ENCODE results near the gene ARHGAP15. TPM values are rescaled to one million over a fixed set of nuclear protein-coding genes. Genes with fewer than 3 reads are reported as not detected.

Gene ARHGAP15
- total RNA-seq, 2 donors from 2014 or later, result 277 to 309 TPM

DNA sequence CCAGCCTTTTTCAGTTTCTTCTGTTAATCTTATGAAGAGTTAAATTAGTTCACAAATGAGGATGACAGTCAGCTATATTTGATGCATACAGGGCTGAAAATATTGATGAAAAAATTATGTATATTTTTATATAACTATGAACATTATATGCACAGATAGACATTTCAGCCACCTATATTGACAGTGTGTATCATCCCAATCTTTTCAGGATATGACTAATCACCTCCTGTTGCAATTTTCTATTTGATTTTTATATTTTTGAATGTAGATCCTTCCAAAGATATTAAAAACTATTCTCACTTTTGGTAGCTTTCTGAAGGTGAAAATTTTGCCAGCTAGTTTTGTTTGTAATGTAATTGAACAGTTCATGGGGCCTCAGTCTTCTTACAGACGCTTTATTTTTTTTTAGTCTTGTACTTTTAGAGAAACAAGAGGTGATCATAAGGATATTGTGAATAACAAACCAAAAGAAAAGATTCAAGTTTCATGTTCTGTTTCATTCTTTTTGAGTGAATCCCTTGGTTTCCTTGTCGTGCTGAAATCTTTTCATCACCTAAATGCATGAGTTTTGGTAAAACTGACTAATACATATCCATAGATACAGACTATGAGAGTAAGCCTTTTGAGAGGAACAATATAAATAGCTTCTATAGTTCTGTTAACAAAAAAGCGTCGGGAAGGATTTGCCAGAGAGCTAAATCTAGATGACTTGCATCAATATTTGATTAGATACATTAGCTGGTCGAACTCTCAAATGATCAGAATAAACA lies 123.1 kb downstream of the ARHGAP15 start:
- no peaks in the 10 kb centered on the region for H3K9me3 ChIP-seq (ENCODE audit: control insufficient read depth, low read length, poor library complexity, severe bottlenecking)
- Mint-ChIP-seq H3K4me3 (peak overlapping the region; percentile 80), H3K27ac (no peak overlapping the region), H3K4me1 (peaks cover 25% of the 10 kb centered on the region), H3K36me3 (ENCODE audit: low read depth) (peaks cover 4% of the 10 kb centered on the region), H3K27me3 (no peaks in the 10 kb centered on the region)
- ATAC-seq (no peak), DNase-seq (no peak)

DNA sequence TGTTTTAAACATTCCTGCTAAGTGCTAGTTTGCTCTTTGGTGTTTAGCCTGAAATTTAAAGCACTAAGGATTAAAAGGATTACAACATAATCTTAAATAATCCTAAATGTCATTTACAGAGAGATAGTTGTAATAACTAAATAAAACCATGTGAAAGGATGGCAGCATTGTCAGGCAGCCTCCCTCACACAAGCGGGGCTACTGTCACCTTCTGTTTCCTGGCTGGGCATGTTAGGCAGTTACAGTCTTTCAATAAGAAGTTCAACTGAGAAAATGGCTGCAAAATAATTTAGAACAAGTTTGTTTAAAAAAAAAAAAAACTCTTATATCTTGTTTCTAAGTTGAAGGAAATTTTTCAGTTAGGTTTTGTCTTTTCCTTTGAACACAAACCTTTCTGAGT lies 124.9 kb downstream of the ARHGAP15 start:
- peaks cover 4% of the 10 kb centered on the region for H3K36me3 Mint-ChIP-seq (ENCODE audit: low read depth)
- H3K27ac Mint-ChIP-seq, result peak overlapping the region; percentile 98
- H3K27me3 Mint-ChIP-seq, result no peaks in the 10 kb centered on the region

GRCh38 chr2:143255086-143255485 lies 125.9 kb downstream of the ARHGAP15 start:
- no peak for ATAC-seq
- Mint-ChIP-seq H3K4me1 (peaks cover 34% of the 10 kb centered on the region), H3K27me3 (no peaks in the 10 kb centered on the region), H3K27ac (peak overlapping the region; percentile 98), H3K36me3 (ENCODE audit: low read depth) (peaks cover 4% of the 10 kb centered on the region), H3K4me3 (peak overlapping the region; percentile 72)
- H3K9me3 ChIP-seq (ENCODE audit: control insufficient read depth, low read length, poor library complexity, severe bottlenecking), result no peaks in the 10 kb centered on the region
- DNase-seq, result no peak

More for the DNA sequence above, 124.9 kb downstream of the ARHGAP15 start:
- Mint-ChIP-seq H3K4me3 (peak overlapping the region; percentile 76), H3K4me1 (peaks cover 30% of the 10 kb centered on the region)
- no peaks in the 10 kb centered on the region for H3K9me3 ChIP-seq (ENCODE audit: control insufficient read depth, low read length, poor library complexity, severe bottlenecking)
- DNase-seq (peak in 1 of 3 donors; percentile 21), ATAC-seq (peak; percentile 46)

GRCh38 chr2:143255899-143256298 lies 126.7 kb downstream of the ARHGAP15 start:
- no peaks in the 10 kb centered on the region for H3K9me3 ChIP-seq (ENCODE audit: control insufficient read depth, low read length, poor library complexity, severe bottlenecking)
- peaks cover 33% of the 10 kb centered on the region for H3K4me1 Mint-ChIP-seq
- H3K27me3 Mint-ChIP-seq, result no peaks in the 10 kb centered on the region
- H3K36me3 Mint-ChIP-seq (ENCODE audit: low read depth), result no peaks in the 10 kb centered on the region
- ATAC-seq (peak; percentile 57), DNase-seq (no peak)
- H3K4me3 Mint-ChIP-seq, result peak overlapping the region; percentile 84
- peak overlapping the region; percentile 98 for H3K27ac Mint-ChIP-seq

GRCh38 chr2:143258126-143258892 lies 129.1 kb downstream of the ARHGAP15 start:
- peak; percentile 66 for ATAC-seq
- H3K36me3 Mint-ChIP-seq (ENCODE audit: low read depth), result no peaks in the 10 kb centered on the region
- peaks cover 40% of the 10 kb centered on the region for H3K4me1 Mint-ChIP-seq
- H3K4me3 Mint-ChIP-seq, result peak overlapping the region; percentile 91
- no peak for DNase-seq
- peak overlapping the region; percentile 98 for H3K27ac Mint-ChIP-seq
- no peaks in the 10 kb centered on the region for H3K9me3 ChIP-seq (ENCODE audit: control insufficient read depth, low read length, poor library complexity, severe bottlenecking)
- H3K27me3 Mint-ChIP-seq, result no peaks in the 10 kb centered on the region

GRCh38 chr2:143259368-143259958 lies 130.2 kb downstream of the ARHGAP15 start:
- Mint-ChIP-seq H3K27ac (peak overlapping the region; percentile 98), H3K4me3 (peak overlapping the region; percentile 91), H3K36me3 (ENCODE audit: low read depth) (no peaks in the 10 kb centered on the region), H3K4me1 (peaks cover 43% of the 10 kb centered on the region), H3K27me3 (no peaks in the 10 kb centered on the region)
- peak; percentile 30 to 58 (median 47) for DNase-seq
- no peaks in the 10 kb centered on the region for H3K9me3 ChIP-seq (ENCODE audit: control insufficient read depth, low read length, poor library complexity, severe bottlenecking)
- peak; percentile 41 for ATAC-seq

GRCh38 chr2:143261986-143262385 lies 132.8 kb downstream of the ARHGAP15 start:
- H3K4me3 Mint-ChIP-seq, result peak overlapping the region; percentile 75
- DNase-seq (peak in 1 of 3 donors; percentile 41), ATAC-seq (peak; percentile 77)
- no peaks in the 10 kb centered on the region for H3K9me3 ChIP-seq (ENCODE audit: control insufficient read depth, low read length, poor library complexity, severe bottlenecking)
- no peaks in the 10 kb centered on the region for H3K27me3 Mint-ChIP-seq
- H3K4me1 Mint-ChIP-seq, result peaks cover 34% of the 10 kb centered on the region
- H3K36me3 Mint-ChIP-seq (ENCODE audit: low read depth), result no peaks in the 10 kb centered on the region
- peak overlapping the region; percentile 98 for H3K27ac Mint-ChIP-seq

GRCh38 chr2:143262389-143262788 lies 133.2 kb downstream of the ARHGAP15 start:
- Mint-ChIP-seq H3K36me3 (ENCODE audit: low read depth) (no peaks in the 10 kb centered on the region), H3K4me1 (peaks cover 34% of the 10 kb centered on the region), H3K27me3 (no peaks in the 10 kb centered on the region), H3K4me3 (peak overlapping the region; percentile 75), H3K27ac (peak overlapping the region; percentile 98)
- ATAC-seq (peak; percentile 22), DNase-seq (no peak)
- no peaks in the 10 kb centered on the region for H3K9me3 ChIP-seq (ENCODE audit: control insufficient read depth, low read length, poor library complexity, severe bottlenecking)

DNA sequence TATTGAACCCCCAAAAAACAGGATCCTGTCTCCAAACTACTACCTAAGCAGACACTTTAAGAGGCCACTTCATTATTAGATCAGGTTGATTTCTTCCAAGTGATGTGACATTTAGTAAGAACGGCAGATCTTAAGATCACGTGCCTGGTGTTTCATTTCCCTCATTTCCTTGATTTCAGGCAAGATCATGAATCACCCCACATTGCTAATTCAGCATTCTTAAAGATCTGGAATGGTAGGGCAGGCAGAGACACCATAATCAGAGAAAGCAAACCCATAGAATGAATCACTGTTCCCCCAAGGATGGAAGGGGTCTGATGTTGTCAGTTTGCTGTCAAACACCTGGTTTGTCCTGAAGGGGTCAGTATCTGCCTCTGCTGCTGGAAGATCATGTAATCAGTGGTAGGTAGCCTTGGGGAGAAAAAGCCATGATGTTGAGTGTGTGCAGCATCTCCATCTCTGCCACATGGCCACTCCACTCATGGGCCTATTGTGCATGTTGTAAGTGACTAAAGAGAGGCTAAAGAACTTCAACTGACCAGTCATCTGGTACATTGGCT lies 133.9 kb downstream of the ARHGAP15 start:
- Mint-ChIP-seq H3K36me3 (ENCODE audit: low read depth) (no peaks in the 10 kb centered on the region), H3K4me1 (peaks cover 32% of the 10 kb centered on the region), H3K4me3 (no peak overlapping the region), H3K27ac (peak overlapping the region; percentile 98), H3K27me3 (no peaks in the 10 kb centered on the region)
- H3K9me3 ChIP-seq (ENCODE audit: control insufficient read depth, low read length, poor library complexity, severe bottlenecking), result no peaks in the 10 kb centered on the region
- DNase-seq, result no peak
- no peak for ATAC-seq

DNA sequence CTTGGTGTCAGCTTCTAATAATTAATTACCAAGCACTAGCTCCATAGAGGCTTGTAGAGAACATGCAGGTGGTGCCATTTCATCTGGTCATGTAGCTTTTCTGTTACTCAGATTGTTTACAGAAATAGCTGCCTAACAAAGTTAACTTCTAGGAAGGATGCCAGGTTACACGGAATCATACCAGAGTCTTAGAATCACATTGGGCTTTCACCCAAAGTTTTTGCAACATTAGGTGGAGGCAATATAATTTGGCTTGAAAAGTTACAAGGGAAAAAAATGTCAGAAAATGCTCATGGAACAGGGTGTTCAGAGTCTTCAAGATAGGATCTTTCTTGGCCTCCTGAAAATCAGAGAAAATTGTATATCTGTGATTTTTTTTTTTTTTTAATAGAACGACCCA lies 135.6 kb downstream of the ARHGAP15 start:
- no peaks in the 10 kb centered on the region for H3K9me3 ChIP-seq (ENCODE audit: control insufficient read depth, low read length, poor library complexity, severe bottlenecking)
- Mint-ChIP-seq H3K27ac (peak overlapping the region; percentile 98), H3K4me3 (no peak overlapping the region), H3K27me3 (no peaks in the 10 kb centered on the region), H3K4me1 (peaks cover 23% of the 10 kb centered on the region), H3K36me3 (ENCODE audit: low read depth) (no peaks in the 10 kb centered on the region)
- ATAC-seq (no peak), DNase-seq (no peak)

- Mint-ChIP-seq H3K36me3 (ENCODE audit: low read depth) (peaks cover 9% of the 10 kb centered on the region), H3K4me1 (peaks cover 49% of the 10 kb centered on the region), H3K27ac (peak overlapping the region; percentile 94), H3K4me3 (no peak overlapping the region), H3K27me3 (no peaks in the 10 kb centered on the region)
- no peak for DNase-seq
- no peaks in the 10 kb centered on the region for H3K9me3 ChIP-seq (ENCODE audit: control insufficient read depth, low read length, poor library complexity, severe bottlenecking)
- no peak for ATAC-seq
These were observed 150.5 kb downstream of the ARHGAP15 start for GRCh38 chr2:143279672-143280071.

GRCh38 chr2:143280097-143280757 lies 151.0 kb downstream of the ARHGAP15 start:
- Mint-ChIP-seq H3K36me3 (ENCODE audit: low read depth) (peaks cover 6% of the 10 kb centered on the region), H3K27ac (peak overlapping the region; percentile 94), H3K4me3 (no peak overlapping the region), H3K27me3 (no peaks in the 10 kb centered on the region), H3K4me1 (peaks cover 46% of the 10 kb centered on the region)
- ATAC-seq (no peak), DNase-seq (no peak)
- no peaks in the 10 kb centered on the region for H3K9me3 ChIP-seq (ENCODE audit: control insufficient read depth, low read length, poor library complexity, severe bottlenecking)

Data from T-helper 17 cell (primary cell).